BLaER1 treated with 17β-estradiol and CSF1 and Interleukin-3, amounts not matched to agents 10 nM and 100 nM (cell line): ENCODE results near the gene PER1.

ENCODE experiments used
- H3K27ac ChIP-seq, 11 experiments: shearing (Covaris generic); formaldehyde crosslinking; 2 replicates each; pipeline ENCODE4 v1.8.1; 2022
- H3K27me3 ChIP-seq, 11 experiments: shearing (Covaris generic); formaldehyde crosslinking; 2 replicates each; pipeline ENCODE4 v1.8.1; 2022
- H3K36me3 ChIP-seq, 11 experiments: shearing (Covaris generic); formaldehyde crosslinking; 2 replicates each; pipeline ENCODE4 v1.8.1; 2022
- H3K4me1 ChIP-seq, 10 experiments: shearing (Covaris generic); formaldehyde crosslinking; 2 replicates each; pipeline ENCODE4 v1.8.1; 2022
- H3K4me2 ChIP-seq, 11 experiments: shearing (Covaris generic); formaldehyde crosslinking; 2 replicates each; pipeline ENCODE4 v1.8.1; 2022
- H3K4me3 ChIP-seq, 10 experiments: shearing (Covaris generic); formaldehyde crosslinking; 2 replicates each; pipeline ENCODE4 v1.8.1; 2022
- H3K9ac ChIP-seq, 11 experiments: shearing (Covaris generic); formaldehyde crosslinking; 2 replicates each; pipeline ENCODE4 v1.8.1; 2022
- H3K9me3 ChIP-seq, 11 experiments: shearing (Covaris generic); formaldehyde crosslinking; replicated peaks in 1 of 11; 2 replicates each; pipeline ENCODE4 v1.8.1; 2022
- H4K20me1 ChIP-seq, 11 experiments: shearing (Covaris generic); formaldehyde crosslinking; 2 replicates each; pipeline ENCODE4 v1.8.1; 2022
- Cebpa-rat ChIP-seq, 11 experiments: shearing (Covaris generic); IDR thresholded peaks; 2 replicates each; pipeline ENCODE4 v1.8.1; 2022

Gene PER1

GRCh38 chr17:8133941-8134340 is 18.3 kb downstream of the PER1 start:
- TF ChIP-seq Cebpa-rat (IDR thresholded peaks at IDR 0.05) = no peak
- H3K4me1 ChIP-seq = peaks cover 12 to 16% (median 13%) of the 10 kb centered on the region in 10 experiments
- no peaks in the 10 kb centered on the region for H3K9me3 ChIP-seq
- no peak overlapping the region for H3K4me2 ChIP-seq
- no peak overlapping the region for H3K27ac ChIP-seq
- H3K27me3 ChIP-seq = peaks cover 5 to 24% (median 15%) of the 10 kb centered on the region in 11 experiments; a peak in 21 of 22 replicates
- H4K20me1 ChIP-seq = peaks cover 0 to under 1% (median 0%) of the 10 kb centered on the region in 11 experiments; a peak in 1 of 22 replicates
- H3K4me3 ChIP-seq = no peak overlapping the region
- H3K9ac ChIP-seq = peak overlapping the region in 1 of 11 experiments; percentile 45; a peak in 1 of 22 replicates
- no peaks in the 10 kb centered on the region for H3K36me3 ChIP-seq

GRCh38 chr17:8133399-8133798 is 18.8 kb downstream of the PER1 start:
- Histone ChIP-seq H3K9me3 (no peaks in the 10 kb centered on the region), H3K9ac (peak overlapping the region in 1 of 11 experiments; percentile 45; a peak in 1 of 22 replicates), H3K36me3 (no peaks in the 10 kb centered on the region), H3K27me3 (peaks cover 5 to 29% (median 21%) of the 10 kb centered on the region in 11 experiments; a peak in 21 of 22 replicates), H4K20me1 (no peaks in the 10 kb centered on the region), H3K27ac (no peak overlapping the region), H3K4me3 (no peak overlapping the region), H3K4me1 (peaks cover 12 to 15% (median 13%) of the 10 kb centered on the region in 10 experiments), H3K4me2 (no peak overlapping the region)
- no peak for TF ChIP-seq Cebpa-rat (IDR thresholded peaks at IDR 0.05)

GRCh38 chr17:8131844-8132441 is 20.3 kb downstream of the PER1 start:
- Histone ChIP-seq H3K4me1 (peaks cover 4 to 8% (median 6%) of the 10 kb centered on the region in 10 experiments; a peak in 19 of 20 replicates), H3K4me2 (no peak overlapping the region), H3K27ac (no peak overlapping the region), H3K9me3 (no peaks in the 10 kb centered on the region), H3K27me3 (peaks cover 5 to 43% (median 35%) of the 10 kb centered on the region in 11 experiments; a peak in 21 of 22 replicates), H3K4me3 (no peak overlapping the region), H3K36me3 (no peaks in the 10 kb centered on the region), H4K20me1 (no peaks in the 10 kb centered on the region), H3K9ac (no peak overlapping the region)
- TF ChIP-seq Cebpa-rat (IDR thresholded peaks at IDR 0.05) = no peak

GRCh38 chr17:8128125-8128784 is 23.9 kb downstream of the PER1 start:
- Histone ChIP-seq H3K36me3 (no peaks in the 10 kb centered on the region), H3K9me3 (no peaks in the 10 kb centered on the region), H3K27me3 (peaks cover 28 to 76% (median 59%) of the 10 kb centered on the region in 11 experiments), H3K4me1 (peaks cover 28 to 36% (median 32%) of the 10 kb centered on the region in 10 experiments), H4K20me1 (peaks cover 0 to 22% (median 21%) of the 10 kb centered on the region in 11 experiments; a peak in 20 of 22 replicates), H3K4me3 (no peak overlapping the region), H3K9ac (no peak overlapping the region), H3K27ac (no peak overlapping the region), H3K4me2 (no peak overlapping the region)
- no peak for TF ChIP-seq Cebpa-rat (IDR thresholded peaks at IDR 0.05)

- Histone ChIP-seq H3K27ac (peak overlapping the region in 3 of 11 experiments; percentile 16 to 36 (median 32); a peak in 3 of 22 replicates), H3K4me2 (peak overlapping the region; percentile 91 to 100 (median 99)), H3K4me3 (peak overlapping the region; percentile 57 to 79 (median 69)), H3K9ac (peak overlapping the region; percentile 57 to 75 (median 68); a peak in 20 of 22 replicates), H3K27me3 (peaks cover 45 to 93% (median 76%) of the 10 kb centered on the region in 11 experiments), H3K9me3 (no peaks in the 10 kb centered on the region), H3K4me1 (peaks cover 36 to 52% (median 44%) of the 10 kb centered on the region in 10 experiments), H3K36me3 (no peaks in the 10 kb centered on the region), H4K20me1 (peaks cover 0 to 39% (median 33%) of the 10 kb centered on the region in 11 experiments; a peak in 20 of 22 replicates)
- no peak for TF ChIP-seq Cebpa-rat (IDR thresholded peaks at IDR 0.05)
Measured at GRCh38 chr17:8126491-8127066, 25.6 kb downstream of the PER1 start.

- H3K9ac ChIP-seq = peak overlapping the region; percentile 54 to 75 (median 67); a peak in 20 of 22 replicates
- H3K9me3 ChIP-seq = no peaks in the 10 kb centered on the region
- TF ChIP-seq Cebpa-rat (IDR thresholded peaks at IDR 0.05) = no peak
- no peaks in the 10 kb centered on the region for H3K36me3 ChIP-seq
- H3K27me3 ChIP-seq = peaks cover 50 to 93% (median 81%) of the 10 kb centered on the region in 11 experiments
- peak overlapping the region; percentile 91 to 100 (median 99) for H3K4me2 ChIP-seq
- H4K20me1 ChIP-seq = peaks cover 0 to 41% (median 33%) of the 10 kb centered on the region in 11 experiments; a peak in 20 of 22 replicates
- peak overlapping the region in 2 of 11 experiments; percentile 18 to 25; a peak in 2 of 22 replicates for H3K27ac ChIP-seq
- peak overlapping the region; percentile 57 to 79 (median 69) for H3K4me3 ChIP-seq
- H3K4me1 ChIP-seq = peaks cover 38 to 55% (median 46%) of the 10 kb centered on the region in 10 experiments
Measured at GRCh38 chr17:8125947-8126490, 26.2 kb downstream of the PER1 start.

- peak overlapping the region; percentile 91 to 100 (median 99) for H3K4me2 ChIP-seq
- peak overlapping the region; percentile 57 to 79 (median 69) for H3K4me3 ChIP-seq
- H3K4me1 ChIP-seq = peaks cover 42 to 62% (median 53%) of the 10 kb centered on the region in 10 experiments
- peaks cover 0 to 48% (median 40%) of the 10 kb centered on the region in 11 experiments; a peak in 20 of 22 replicates for H4K20me1 ChIP-seq
- H3K27ac ChIP-seq = peak overlapping the region in 3 of 11 experiments; percentile 3 to 50 (median 17); a peak in 3 of 22 replicates
- H3K9ac ChIP-seq = peak overlapping the region; percentile 54 to 75 (median 67); a peak in 20 of 22 replicates
- H3K9me3 ChIP-seq = no peaks in the 10 kb centered on the region
- H3K27me3 ChIP-seq = peaks cover 55 to 96% (median 85%) of the 10 kb centered on the region in 11 experiments
- no peaks in the 10 kb centered on the region for H3K36me3 ChIP-seq
- no peak for TF ChIP-seq Cebpa-rat (IDR thresholded peaks at IDR 0.05)
Measured at GRCh38 chr17:8125154-8125946, 26.9 kb downstream of the PER1 start.
